K562 (cell line): ENCODE data around the gene KRT81. TPM values are rescaled to one million over a fixed set of nuclear protein-coding genes. Genes with fewer than 3 reads are reported as not detected.

ENCODE experiments used
- CHD7 ChIP-seq: fragments of 200-600 bp; sonication (generic); IDR thresholded peaks from one replicate; pipeline ENCODE4 v1.6.1; 2012; ENCODE audit warnings: mild to moderate bottlenecking, low read depth, low read length, inconsistent platforms
- GTF2B ChIP-seq: IDR thresholded peaks from 2 replicates; pipeline ENCODE4 v1.6.1; 2011; ENCODE audit not compliant: insufficient read length; ENCODE audit errors: extremely low read depth
- polyA plus RNA-seq, 8 experiments: library from polyadenylated mRNA; depleted of rRNA in 4 of 8; stranded (reverse) in 5 of 8; unstranded in 3 of 8; fragments of >200 nt; fragmentation: Nextera tagmentation in 2 of 8; fragmentation: Illumina TruSeq in 1 of 8; extraction: Ambion mirVana in 2 of 8; extraction: Trizol in 1 of 8; gene quantifications; 2 replicates each; pipeline versions ENCODE4 v1.2.1 to v1.2.3, GENCODE V29; 2011 to 2014; ENCODE audit warnings: inconsistent platforms in 1 of 8, missing spikeins in 1 of 8
- total RNA-seq, 7 experiments: library from RNA; depleted of rRNA in 6 of 7; stranded (reverse); fragments of >200 nt in 6 of 7; fragmentation: Illumina TruSeq in 2 of 7; extraction: Trizol in 2 of 7; gene quantifications; 2 replicates each; pipeline versions ENCODE4 v1.2.1 to v1.2.3, GENCODE V29; 2011 to 2021; ENCODE audit warnings: low replicate concordance in 1 of 7

Gene KRT81
- total and polyA plus RNA-seq, 9 of the 15 experiments (the other 6 are each of a cell fraction or from before 2014, with no cell fraction given): 0.27 TPM; not detected in 8

GRCh38 chr12:52257074-52257551 lies 34.2 kb downstream of the KRT81 start (continued):
- TF ChIP-seq CHD7 (no peak), GTF2B (no peak)
